ENCODE data around the gene ZNF787. TPM values are rescaled to one million over a fixed set of nuclear protein-coding genes. Genes with fewer than 3 reads are reported as not detected.

Gene ZNF787
- total and polyA plus RNA-seq, 2 of the 13 experiments (the other 11 are each of a cell fraction or from before 2014, with no cell fraction given), result 15.1 to 42.8 TPM

- TF ChIP-seq ZNF292 (CRISPR knock-in tag; IDR thresholded peaks at IDR 0.05; ENCODE audit: borderline replicate concordance, low read depth) (no peak), STAT5B (CRISPR knock-in tag; IDR thresholded peaks at IDR 0.05) (no peak), MEIS1 (CRISPR knock-in tag; IDR thresholded peaks at IDR 0.05; ENCODE audit: borderline replicate concordance) (no peak; the same call in 1 of the 2 replicates), AKNA (CRISPR knock-in tag; IDR thresholded peaks at IDR 0.05; ENCODE audit: borderline replicate concordance) (no peak), CHD4 (IDR thresholded peaks at IDR 0.05; ENCODE audit: borderline replicate concordance, low read length) (no peak), MAF1 (CRISPR knock-in tag; IDR thresholded peaks at IDR 0.05; ENCODE audit: borderline replicate concordance) (no peak), ZNF879 (CRISPR knock-in tag; IDR thresholded peaks at IDR 0.05) (no peak), KLF12 (CRISPR knock-in tag; IDR thresholded peaks at IDR 0.05; ENCODE audit: borderline replicate concordance) (peak; percentile 51; the same call in 1 of the 2 replicates), ZNF547 (CRISPR knock-in tag; IDR thresholded peaks at IDR 0.05) (peak; percentile 39; the same call in 1 of the 2 replicates), CSRNP1 (CRISPR knock-in tag; IDR thresholded peaks at IDR 0.05) (peak; percentile 22; the same call in 1 of the 2 replicates), SNAPC4 (CRISPR knock-in tag; IDR thresholded peaks at IDR 0.05) (no peak), PAWR (CRISPR knock-in tag; IDR thresholded peaks at IDR 0.05; ENCODE audit: borderline replicate concordance) (no peak), TP53 (CRISPR knock-in tag; conservative IDR thresholded peaks at IDR 0.05) (no peak), BHLHE40 (IDR thresholded peaks at IDR 0.05; ENCODE audit: low read length) (no peak), ZNF329 (CRISPR knock-in tag; IDR thresholded peaks at IDR 0.05; ENCODE audit: low read depth) (no peak)
Observed at GRCh38 chr19:56120371-56121179, 520 bp downstream of the ZNF787 start (continued).

Measured in HepG2 (cell line).